ENCODE results near the gene SMU1.

The SMU1 gene

DNA sequence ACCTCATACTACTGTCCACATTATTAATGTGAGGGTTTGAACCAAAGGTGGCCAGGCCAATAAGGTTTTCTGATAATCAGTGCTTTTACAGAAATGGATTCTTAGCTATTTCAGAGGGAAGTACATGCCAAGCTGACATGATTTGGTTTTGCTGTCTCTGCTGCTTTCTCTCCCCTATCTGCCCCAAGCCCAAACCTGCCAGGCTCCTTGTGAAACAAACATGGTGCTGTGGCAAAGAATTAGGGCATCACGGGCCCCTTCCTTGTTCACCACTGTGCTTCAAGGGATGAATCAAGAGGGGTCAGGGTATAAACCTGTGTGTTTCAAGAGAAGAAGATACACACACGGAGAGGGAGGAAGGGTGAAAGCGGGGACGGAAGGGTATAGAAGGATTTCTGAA, 41.3 kb upstream of the SMU1 start:
- DNase-seq (ENCODE audit: low read depth) = no peak
- no peak overlapping the region for H3K4me3 ChIP-seq (replicated peaks; ENCODE audit: low read depth, low read length)
- TF ChIP-seq, protein P1, sequence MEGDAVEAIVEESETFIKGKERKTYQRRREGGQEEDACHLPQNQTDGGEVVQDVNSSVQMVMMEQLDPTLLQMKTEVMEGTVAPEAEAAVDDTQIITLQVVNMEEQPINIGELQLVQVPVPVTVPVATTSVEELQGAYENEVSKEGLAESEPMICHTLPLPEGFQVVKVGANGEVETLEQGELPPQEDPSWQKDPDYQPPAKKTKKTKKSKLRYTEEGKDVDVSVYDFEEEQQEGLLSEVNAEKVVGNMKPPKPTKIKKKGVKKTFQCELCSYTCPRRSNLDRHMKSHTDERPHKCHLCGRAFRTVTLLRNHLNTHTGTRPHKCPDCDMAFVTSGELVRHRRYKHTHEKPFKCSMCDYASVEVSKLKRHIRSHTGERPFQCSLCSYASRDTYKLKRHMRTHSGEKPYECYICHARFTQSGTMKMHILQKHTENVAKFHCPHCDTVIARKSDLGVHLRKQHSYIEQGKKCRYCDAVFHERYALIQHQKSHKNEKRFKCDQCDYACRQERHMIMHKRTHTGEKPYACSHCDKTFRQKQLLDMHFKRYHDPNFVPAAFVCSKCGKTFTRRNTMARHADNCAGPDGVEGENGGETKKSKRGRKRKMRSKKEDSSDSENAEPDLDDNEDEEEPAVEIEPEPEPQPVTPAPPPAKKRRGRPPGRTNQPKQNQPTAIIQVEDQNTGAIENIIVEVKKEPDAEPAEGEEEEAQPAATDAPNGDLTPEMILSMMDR (IDR thresholded peaks at IDR 0.05; ENCODE audit: low read length, missing control alignments) = no peak

DNA sequence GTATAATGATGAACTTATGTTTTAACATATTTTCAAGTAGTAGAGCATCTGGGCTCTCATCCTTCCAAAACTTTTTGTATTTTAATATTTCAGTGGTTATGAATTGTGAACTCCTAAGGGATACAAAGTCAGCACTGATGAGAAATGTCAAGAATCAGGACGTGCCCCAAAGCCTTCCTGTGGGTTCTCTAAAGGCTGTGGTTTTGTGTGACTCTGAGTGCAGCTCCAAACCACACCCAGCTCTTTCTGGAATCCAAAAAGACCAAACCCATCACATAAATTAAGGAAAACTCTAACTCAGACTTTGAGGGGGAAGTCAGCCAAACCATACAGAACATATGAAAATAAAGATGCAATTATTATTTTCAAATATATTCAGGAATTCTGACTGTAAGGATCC, 40.8 kb upstream of the SMU1 start:
- no peak for DNase-seq (ENCODE audit: low read depth)
- no peak overlapping the region for H3K4me3 ChIP-seq (replicated peaks; ENCODE audit: low read depth, low read length)
- TF ChIP-seq, protein P1 (IDR thresholded peaks at IDR 0.05; ENCODE audit: low read length, missing control alignments) = no peak

DNA sequence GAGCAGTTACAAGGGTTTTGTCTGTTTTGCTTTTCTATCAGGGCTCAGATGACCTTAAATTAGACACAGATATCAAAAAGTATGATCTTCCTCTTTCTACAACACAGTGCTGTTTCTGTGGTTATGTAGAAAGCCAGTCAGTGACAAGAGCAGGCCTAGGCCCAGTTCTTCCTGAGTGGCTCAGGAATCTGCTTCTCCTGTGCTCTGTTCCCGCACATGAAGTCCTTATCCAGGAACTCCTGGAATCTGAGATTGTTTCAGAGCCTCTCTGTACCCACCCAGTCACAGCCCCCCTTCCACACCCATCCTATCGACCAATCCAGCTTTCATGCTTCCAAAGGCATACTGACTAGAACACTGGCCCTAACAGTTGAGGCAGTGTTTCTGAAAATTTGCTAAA, 40.4 kb upstream of the SMU1 start:
- no peak overlapping the region for H3K4me3 ChIP-seq (replicated peaks; ENCODE audit: low read depth, low read length)
- TF ChIP-seq, protein P1 (IDR thresholded peaks at IDR 0.05; ENCODE audit: low read length, missing control alignments) = no peak
- DNase-seq (ENCODE audit: low read depth) = no peak

DNA sequence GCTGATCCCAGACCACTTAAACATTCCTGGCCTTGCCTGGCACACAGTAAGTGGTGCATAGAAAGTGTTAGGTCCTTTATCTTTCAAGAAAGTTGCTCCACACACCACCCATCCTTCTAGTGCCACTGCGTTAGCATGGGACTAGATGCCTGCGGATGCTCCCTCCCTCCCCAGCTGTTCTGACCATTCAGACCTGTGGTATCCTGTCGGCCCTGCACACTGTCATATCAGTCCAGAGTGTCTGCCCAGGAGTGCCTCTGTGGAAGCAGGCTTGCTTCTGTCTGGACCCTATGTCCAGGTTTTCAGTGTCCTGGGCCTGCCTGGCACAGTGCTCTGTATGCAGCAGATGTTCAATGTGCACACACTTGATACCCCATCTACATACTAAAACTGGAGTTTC, 38.3 kb upstream of the SMU1 start:
- H3K4me3 ChIP-seq (replicated peaks; ENCODE audit: low read depth, low read length) = no peak overlapping the region
- DNase-seq (ENCODE audit: low read depth) = no peak
- TF ChIP-seq, protein P1 (IDR thresholded peaks at IDR 0.05; ENCODE audit: low read length, missing control alignments) = no peak

DNA sequence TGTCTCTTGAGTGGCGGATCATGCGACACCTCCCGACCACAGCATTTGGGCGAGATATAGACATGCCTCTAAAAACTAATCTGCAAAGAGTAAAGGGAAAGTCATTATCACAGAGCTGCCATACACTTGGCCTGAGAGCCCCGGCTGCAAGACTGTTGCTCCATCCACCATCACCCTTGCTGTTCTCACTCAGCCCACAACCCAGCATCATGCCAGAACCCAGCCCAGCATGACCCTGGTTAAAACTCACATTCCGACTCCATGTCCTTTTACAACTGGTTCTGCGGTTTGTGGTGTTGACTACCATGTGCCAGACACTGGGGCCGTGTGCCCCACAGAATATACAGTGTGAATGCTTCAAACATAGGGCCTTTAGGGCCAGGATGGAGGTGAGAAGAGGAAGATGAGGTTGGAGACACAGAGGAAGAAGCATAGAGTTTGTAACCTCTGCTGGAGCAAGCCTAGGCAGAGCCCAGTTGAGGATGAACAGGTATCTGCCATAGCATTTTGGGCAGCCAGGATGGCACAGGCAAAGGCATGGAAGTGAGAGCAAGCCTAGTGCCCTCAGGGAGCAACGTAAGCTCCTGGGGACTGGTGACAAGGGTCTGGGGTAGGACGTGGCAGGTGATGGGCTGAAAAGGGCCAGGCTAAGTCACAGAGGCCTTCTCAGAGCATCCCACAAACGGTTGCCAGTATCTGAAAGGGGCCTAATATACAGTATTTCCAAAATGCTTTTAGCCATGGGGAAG, 37.5 kb upstream of the SMU1 start:
- no peak overlapping the region for H3K4me3 ChIP-seq (replicated peaks; ENCODE audit: low read depth, low read length)
- DNase-seq (ENCODE audit: low read depth) = no peak
- TF ChIP-seq, protein P1 (IDR thresholded peaks at IDR 0.05; ENCODE audit: low read length, missing control alignments) = no peak

DNA sequence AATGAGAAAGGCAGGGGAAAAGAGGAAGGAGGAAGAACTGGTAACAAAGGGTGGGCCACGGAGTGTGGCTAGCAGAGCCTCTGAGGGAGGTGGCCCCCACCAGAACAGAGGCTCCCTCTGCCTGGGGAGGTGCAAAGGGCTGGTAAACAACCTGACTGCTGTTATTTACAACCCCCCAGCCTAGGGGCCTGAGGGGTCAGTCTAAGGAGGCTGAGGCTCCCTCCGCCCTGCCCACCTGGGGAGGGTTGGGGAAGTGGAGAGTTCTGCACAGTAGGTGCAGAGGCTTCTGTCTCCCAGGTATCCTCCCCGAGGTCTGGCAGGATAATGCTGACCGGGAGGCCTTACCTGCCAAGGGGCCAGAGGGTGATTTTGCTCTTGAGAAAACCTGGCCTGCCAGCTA, 35.6 kb upstream of the SMU1 start:
- no peak overlapping the region for H3K4me3 ChIP-seq (replicated peaks; ENCODE audit: low read depth, low read length)
- TF ChIP-seq, protein P1 (IDR thresholded peaks at IDR 0.05; ENCODE audit: low read length, missing control alignments) = no peak
- DNase-seq (ENCODE audit: low read depth) = no peak

DNA sequence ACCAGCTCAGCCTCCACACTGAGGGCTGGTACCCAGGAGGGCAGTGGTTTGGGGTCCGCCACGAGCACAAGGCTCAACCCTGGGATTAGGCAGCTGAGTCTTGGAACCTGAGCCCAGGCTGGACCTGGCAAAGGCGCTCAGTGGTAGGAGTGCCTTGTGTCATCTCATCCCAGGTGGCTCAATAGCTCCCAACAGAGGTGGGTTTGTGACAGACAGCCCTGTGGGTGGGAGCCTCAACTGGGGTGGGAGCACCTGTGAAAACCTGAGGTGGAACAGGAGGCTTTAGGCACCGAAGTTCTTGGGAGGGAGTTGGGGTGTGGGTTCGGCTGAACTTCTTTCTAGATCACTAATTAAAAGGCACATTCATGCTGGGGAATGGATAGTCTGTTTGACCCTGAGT, 35.2 kb upstream of the SMU1 start:
- TF ChIP-seq, protein P1 (IDR thresholded peaks at IDR 0.05; ENCODE audit: low read length, missing control alignments) = no peak
- no peak overlapping the region for H3K4me3 ChIP-seq (replicated peaks; ENCODE audit: low read depth, low read length)
- no peak for DNase-seq (ENCODE audit: low read depth)

Measured in fibroblast of pulmonary artery (primary cell).